ENCODE data around the gene STAMBP.
"Not testable (repeated sequence)": the region's sequence is repeated elsewhere in the genome, so short reads cannot be mapped to it uniquely, and the experiment has no call there.

STAMBP gene

GRCh38 chr2:73837847-73838585 is 9.3 kb downstream of the STAMBP start:
- DNase-seq = no peak

- no peak for DNase-seq
Observed at GRCh38 chr2:73838889-73839534, 10.3 kb downstream of the STAMBP start.

GRCh38 chr2:73839653-73840411 is 11.1 kb downstream of the STAMBP start:
- no peak for DNase-seq

GRCh38 chr2:73841912-73842738 is 13.4 kb downstream of the STAMBP start:
- DNase-seq = no peak

- no peak for DNase-seq
Observed at GRCh38 chr2:73842739-73843019, 13.9 kb downstream of the STAMBP start.

- no peak for DNase-seq
Observed at GRCh38 chr2:73844087-73844486, 15.3 kb downstream of the STAMBP start.

GRCh38 chr2:73850009-73850408 is 21.2 kb downstream of the STAMBP start:
- no peak for DNase-seq

GRCh38 chr2:73851274-73851673 is 22.5 kb downstream of the STAMBP start:
- DNase-seq = no peak

GRCh38 chr2:73852020-73852419 is 23.3 kb downstream of the STAMBP start:
- DNase-seq = no peak

GRCh38 chr2:73855526-73855925 is 26.8 kb downstream of the STAMBP start:
- DNase-seq = no peak

- DNase-seq = no peak
Observed at GRCh38 chr2:73856214-73856613, 27.5 kb downstream of the STAMBP start.

GRCh38 chr2:73859721-73860586 is 31.2 kb downstream of the STAMBP start:
- no peak for DNase-seq

- no peak for DNase-seq
Observed at GRCh38 chr2:73862987-73863386, 34.2 kb downstream of the STAMBP start.

GRCh38 chr2:73868204-73868978 is 39.6 kb downstream of the STAMBP start:
- DNase-seq = no peak

GRCh38 chr2:73870084-73870483 is 41.3 kb downstream of the STAMBP start:
- peak; percentile 88 for DNase-seq

GRCh38 chr2:73877071-73877802 is 48.5 kb downstream of the STAMBP start:
- no peak for DNase-seq

GRCh38 chr2:73877984-73878383 is 49.2 kb downstream of the STAMBP start:
- DNase-seq = not testable (repeated sequence)

- DNase-seq = no peak
Observed at GRCh38 chr2:73885406-73885805, 56.6 kb downstream of the STAMBP start.

GRCh38 chr2:73886357-73886756 is 57.6 kb downstream of the STAMBP start:
- no peak for DNase-seq

- DNase-seq = not testable (repeated sequence)
Observed at GRCh38 chr2:73887596-73888353, 59.0 kb downstream of the STAMBP start.

Data from right hindlimb (tissue), 1 donor.